Natural killer cell (primary cell): Measurements from ENCODE around the gene FNBP1. TPM values are rescaled to one million over a fixed set of nuclear protein-coding genes. Genes with fewer than 3 reads are reported as not detected.

Experiments
- ATAC-seq, 3 donors: fragments of 150-1000 bp in 2 of 3; fragments of 200-7000 bp in 1 of 3; cut with Tn5 transposase; 1 replicate in 1 of 3; 2 replicates in 2 of 3; pipeline ENCODE4 v1.10.0; 2021; ENCODE audit warnings: mild to moderate bottlenecking in 2 of 3, moderate library complexity in 2 of 3
- DNase-seq, 2 donors: peaks; one replicate each; pipeline versions ENCODE4 v3.0.0 to v3.0.0-alpha.2; 2013 to 2021; ENCODE audit warnings: mixed read lengths in 1 of 2
- H3K27ac ChIP-seq: one replicate; pipeline ENCODE4 v1.5.1; 2013; ENCODE audit warnings: mild to moderate bottlenecking, low read length
- H3K27me3 ChIP-seq: one replicate; pipeline ENCODE4 v1.6.1; 2013; ENCODE audit warnings: low read length; ENCODE audit not compliant: control insufficient read depth, insufficient read depth
- H3K36me3 ChIP-seq: one replicate; pipeline ENCODE4 v1.6.1; 2013; ENCODE audit warnings: low read length; ENCODE audit not compliant: control insufficient read depth, insufficient read depth
- H3K4me1 ChIP-seq: one replicate; pipeline ENCODE4 v1.6.1; 2013; ENCODE audit warnings: low read length; ENCODE audit not compliant: control insufficient read depth, insufficient read depth
- H3K4me3 ChIP-seq: one replicate; pipeline ENCODE4 v1.5.1; 2013; ENCODE audit warnings: low read length
- H3K9me3 ChIP-seq: one replicate; pipeline ENCODE4 v1.6.1; 2013; ENCODE audit warnings: low read length; ENCODE audit not compliant: control insufficient read depth, insufficient read depth
- H3K27ac Mint-ChIP-seq, 2 donors: one replicate each; pipeline ENCODE4 v1.8.0; 2022; ENCODE audit warnings: mild to moderate bottlenecking in 2 of 2, mixed read lengths in 2 of 2, moderate library complexity in 1 of 2
- H3K27me3 Mint-ChIP-seq, 2 donors: one replicate each; pipeline ENCODE4 v1.8.0; 2022; ENCODE audit warnings: low read depth in 2 of 2, mixed read lengths in 2 of 2
- H3K36me3 Mint-ChIP-seq: one replicate; pipeline ENCODE4 v1.8.0; 2022; ENCODE audit warnings: mixed read lengths
- H3K4me1 Mint-ChIP-seq, 2 donors: one replicate each; pipeline ENCODE4 v1.8.0; 2022; ENCODE audit warnings: mixed read lengths in 2 of 2
- H3K4me3 Mint-ChIP-seq: one replicate; pipeline ENCODE4 v1.8.0; 2022; ENCODE audit warnings: mild to moderate bottlenecking, moderate library complexity, mixed read lengths
- H3K9me3 Mint-ChIP-seq, 2 donors: one replicate each; pipeline ENCODE4 v1.8.0; 2022; ENCODE audit warnings: mixed read lengths in 2 of 2
- WGBS: methylation state at CpG from one replicate; pipeline ENCODE4 v1.1.7; 2013; ENCODE audit warnings: missing lambda C conversion rate; ENCODE audit not compliant: insufficient coverage; 5-methylcytosine and 5-hydroxymethylcytosine counted together
- intact Hi-C: fragments of 100-400 bp; cut with micrococcal nuclease; formaldehyde crosslinking; loops from one replicate; pipeline ENCODE4 v1.14.2; 2022
- total RNA-seq, 4 donors: library from RNA; stranded (reverse); fragments of 120-200 nt in 1 of 4; gene quantifications; one replicate each; pipeline versions ENCODE4 v1.2.3 to v1.2.4, GENCODE V29; 2013 to 2022
- TF ChIP-seq, protein P1 (sequence below): fragments of 200-600 bp; IDR thresholded peaks from one replicate; pipeline ENCODE4 v1.8.0; 2022; ENCODE audit warnings: antibody characterized with exemption

FNBP1 gene
- total RNA-seq, 3 donors from 2014 or later (not counting 1 experiment from before 2014, with no cell fraction given), result 177 to 209 (median 203) TPM

DNA sequence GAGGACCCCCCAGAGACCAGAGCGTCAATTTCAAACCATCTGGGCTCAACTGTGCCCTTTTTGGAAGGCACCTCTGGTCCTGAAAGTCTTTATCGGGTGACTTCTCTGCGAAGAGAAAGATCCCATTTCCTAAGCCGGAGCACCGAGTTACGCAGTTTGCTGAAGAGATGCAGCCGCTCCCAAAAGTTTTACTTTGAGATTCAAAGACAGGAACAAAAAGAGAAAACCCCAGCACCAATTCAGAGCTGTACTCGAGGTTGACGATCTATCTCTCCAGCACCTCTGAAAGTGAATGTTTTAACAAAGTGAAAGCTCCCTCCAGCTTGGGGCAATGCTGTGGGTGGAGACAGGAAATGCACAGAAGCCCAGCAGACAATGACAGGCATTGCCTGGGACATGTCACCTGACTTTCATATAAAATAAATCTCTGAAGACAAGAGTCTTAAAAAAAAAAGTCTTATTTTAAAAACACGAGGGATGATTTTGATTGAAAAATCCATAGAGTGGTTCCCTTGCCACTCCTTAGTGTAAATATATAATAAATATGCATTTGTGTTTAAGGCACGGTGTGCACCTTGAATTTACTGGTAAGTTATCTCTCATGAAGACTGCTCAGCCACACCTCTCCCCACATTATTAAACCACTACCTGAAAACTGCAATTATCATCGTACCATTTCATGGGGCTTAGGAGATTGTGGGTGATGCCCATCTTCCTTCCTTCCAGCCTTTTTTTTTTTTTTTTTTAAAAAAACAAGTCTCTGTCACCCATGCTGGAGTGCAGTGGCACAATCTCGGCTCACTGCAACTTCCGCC lies 79.9 kb downstream of the FNBP1 start:
- Mint-ChIP-seq H3K27me3 (no peaks in the 10 kb centered on the region), H3K36me3 (no peaks in the 10 kb centered on the region), H3K4me1 (peaks cover 54 to 65% of the 10 kb centered on the region in 2 donors), H3K27ac (peak overlapping the region; percentile 95 to 98), H3K9me3 (no peaks in the 10 kb centered on the region), H3K4me3 (peak overlapping the region; percentile 91)
- Histone ChIP-seq H3K27ac (peak overlapping the region; percentile 95), H3K27me3 (no peaks in the 10 kb centered on the region), H3K4me3 (peak overlapping the region; percentile 48), H3K36me3 (peaks cover 26% of the 10 kb centered on the region), H3K4me1 (peaks cover 28% of the 10 kb centered on the region), H3K9me3 (no peaks in the 10 kb centered on the region)
- TF ChIP-seq, protein P1, sequence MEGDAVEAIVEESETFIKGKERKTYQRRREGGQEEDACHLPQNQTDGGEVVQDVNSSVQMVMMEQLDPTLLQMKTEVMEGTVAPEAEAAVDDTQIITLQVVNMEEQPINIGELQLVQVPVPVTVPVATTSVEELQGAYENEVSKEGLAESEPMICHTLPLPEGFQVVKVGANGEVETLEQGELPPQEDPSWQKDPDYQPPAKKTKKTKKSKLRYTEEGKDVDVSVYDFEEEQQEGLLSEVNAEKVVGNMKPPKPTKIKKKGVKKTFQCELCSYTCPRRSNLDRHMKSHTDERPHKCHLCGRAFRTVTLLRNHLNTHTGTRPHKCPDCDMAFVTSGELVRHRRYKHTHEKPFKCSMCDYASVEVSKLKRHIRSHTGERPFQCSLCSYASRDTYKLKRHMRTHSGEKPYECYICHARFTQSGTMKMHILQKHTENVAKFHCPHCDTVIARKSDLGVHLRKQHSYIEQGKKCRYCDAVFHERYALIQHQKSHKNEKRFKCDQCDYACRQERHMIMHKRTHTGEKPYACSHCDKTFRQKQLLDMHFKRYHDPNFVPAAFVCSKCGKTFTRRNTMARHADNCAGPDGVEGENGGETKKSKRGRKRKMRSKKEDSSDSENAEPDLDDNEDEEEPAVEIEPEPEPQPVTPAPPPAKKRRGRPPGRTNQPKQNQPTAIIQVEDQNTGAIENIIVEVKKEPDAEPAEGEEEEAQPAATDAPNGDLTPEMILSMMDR, result no peak
- DNase-seq (peak; percentile 52 to 93), ATAC-seq (peak; percentile 96 to 97 (median 97))
- intact Hi-C loops, result loop anchor here (1.0 to 5.0 kb wide), 3 partner anchors 18 to 164 kb away; no protein-coding TSS in a partner anchor
- 12% methylated on average over 8 of the region's 14 CpGs for WGBS

DNA sequence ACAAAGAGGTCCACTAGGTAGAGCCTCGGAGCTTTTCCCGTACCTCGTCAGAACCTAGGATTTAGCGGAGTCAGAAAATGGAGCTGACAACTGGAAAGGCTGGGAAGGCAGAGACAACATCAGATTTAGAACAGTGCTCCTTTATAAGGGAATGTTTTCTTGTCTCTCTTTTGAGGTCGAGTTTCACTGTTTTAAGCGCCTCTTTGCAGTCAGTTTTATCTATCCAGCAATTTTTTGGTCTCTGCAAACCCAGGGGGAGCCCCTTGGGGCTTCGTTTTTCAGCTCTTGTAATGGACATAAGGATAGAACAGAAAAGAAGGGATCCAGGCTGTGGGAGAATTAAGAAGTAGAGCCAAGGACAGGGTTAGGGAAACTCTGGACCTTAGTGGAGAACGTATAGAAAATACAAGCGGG lies 80.5 kb downstream of the FNBP1 start:
- H3K4me3 Mint-ChIP-seq, result peak overlapping the region; percentile 91
- H3K36me3 Mint-ChIP-seq, result no peaks in the 10 kb centered on the region
- intact Hi-C loops, result loop anchor here (2.0 to 5.0 kb wide), 2 partner anchors 18 to 165 kb away; no protein-coding TSS in a partner anchor
- no peaks in the 10 kb centered on the region for H3K27me3 Mint-ChIP-seq
- DNase-seq (no peak), ATAC-seq (no peak)
- H3K9me3 Mint-ChIP-seq, result no peaks in the 10 kb centered on the region
- 52% methylated on average over 9 of the region's 9 CpGs for WGBS
- Histone ChIP-seq H3K9me3 (no peaks in the 10 kb centered on the region), H3K4me1 (peaks cover 28% of the 10 kb centered on the region), H3K36me3 (peaks cover 32% of the 10 kb centered on the region), H3K27me3 (no peaks in the 10 kb centered on the region), H3K27ac (peak overlapping the region; percentile 95), H3K4me3 (peak overlapping the region; percentile 48)
- H3K4me1 Mint-ChIP-seq, result peaks cover 54 to 65% of the 10 kb centered on the region in 2 donors
- TF ChIP-seq, protein P1, result no peak
- peak overlapping the region; percentile 95 to 98 for H3K27ac Mint-ChIP-seq

DNA sequence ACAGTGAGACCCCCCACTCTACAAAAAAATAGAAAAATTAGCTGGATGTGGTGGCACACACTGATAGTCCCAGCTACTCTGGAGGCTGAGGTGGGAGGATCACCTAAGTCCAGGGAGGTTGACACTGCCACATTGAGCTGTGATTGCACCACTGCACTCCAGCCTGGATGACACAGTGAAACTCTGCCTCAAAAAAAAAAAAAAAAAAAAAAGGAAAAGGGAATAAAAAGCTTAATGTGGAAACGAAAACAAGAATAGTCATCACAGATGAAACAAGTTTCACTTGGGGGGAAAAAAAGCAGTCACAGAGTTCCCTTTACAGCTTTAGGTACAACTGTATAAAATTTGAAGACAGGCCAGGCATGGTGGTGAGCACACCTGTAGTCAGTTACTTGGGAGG lies 84.2 kb downstream of the FNBP1 start:
- WGBS, result 50% methylated on average over 1 of the region's 1 CpG
- intact Hi-C loops, result no loop called here
- H3K4me3 Mint-ChIP-seq, result no peak overlapping the region
- DNase-seq, result no peak
- H3K36me3 Mint-ChIP-seq, result peaks cover 8% of the 10 kb centered on the region
- H3K27me3 ChIP-seq, result no peaks in the 10 kb centered on the region
- ATAC-seq, result no peak
- H3K4me1 Mint-ChIP-seq, result peaks cover 38 to 45% of the 10 kb centered on the region in 2 donors
- H3K4me3 ChIP-seq, result no peak overlapping the region
- H3K9me3 Mint-ChIP-seq, result no peaks in the 10 kb centered on the region
- peaks cover 32% of the 10 kb centered on the region for H3K4me1 ChIP-seq
- TF ChIP-seq, protein P1, result no peak
- no peaks in the 10 kb centered on the region for H3K9me3 ChIP-seq
- H3K27ac Mint-ChIP-seq, result peak overlapping the region; percentile 82 to 84
- H3K36me3 ChIP-seq, result peaks cover 41% of the 10 kb centered on the region
- no peaks in the 10 kb centered on the region for H3K27me3 Mint-ChIP-seq
- no peak overlapping the region for H3K27ac ChIP-seq
